K562 (cell line): ENCODE measurements around the gene RUNX1.

Experiments used
- CEBPB ChIP-seq: fragments of 450-650 bp; IDR thresholded peaks from 2 replicates; pipeline ENCODE4 v1.6.1; 2016; ENCODE audit warnings: missing genetic modification characterization, missing compliant biosample characterization
- GABPA ChIP-seq: fragments of 200-800 bp; sonication (Bioruptor generic); conservative IDR thresholded peaks from 2 replicates; pipeline ENCODE4 v1.6.1; 2016; ENCODE audit warnings: low read depth, missing genetic modification characterization, missing compliant biosample characterization
- MCM7 ChIP-seq, 2 experiments: fragments of 450-650 bp; IDR thresholded peaks; 2 replicates each; pipeline ENCODE4 v1.6.1; 2016 to 2018
- NFXL1 ChIP-seq: fragments of 450-650 bp; formaldehyde crosslinking; IDR thresholded peaks from 2 replicates; pipeline ENCODE4 v1.4.0; 2021; ENCODE audit warnings: mild to moderate bottlenecking
- RFX5 ChIP-seq: IDR thresholded peaks from 2 replicates; pipeline ENCODE4 v1.6.1; 2011; ENCODE audit warnings: low read depth, mild to moderate bottlenecking, improper control_type of control experiment, low read length
- THRA ChIP-seq: fragments of 450-650 bp; IDR thresholded peaks from 2 replicates; pipeline ENCODE4 v1.6.1; 2017; ENCODE audit warnings: mild to moderate bottlenecking, moderate library complexity
- TRIM28 ChIP-seq: fragments of 450-650 bp; IDR thresholded peaks from 2 replicates; pipeline ENCODE4 v1.6.1; 2017
- YY1 ChIP-seq, 3 experiments: IDR thresholded peaks; 2 replicates each; pipeline ENCODE4 v1.6.1; 2011; ENCODE audit warnings: low read length in 2 of 3, mild to moderate bottlenecking in 2 of 3, moderate library complexity in 2 of 3, borderline replicate concordance in 1 of 3, control low read depth in 1 of 3, low read depth in 1 of 3; ENCODE audit not compliant: insufficient read depth in 3 of 3, insufficient replicate concordance in 2 of 3, control insufficient read depth in 1 of 3, insufficient read length in 1 of 3; ENCODE audit errors: extremely low read depth in 1 of 3
- ZFX ChIP-seq: sonication (generic); formaldehyde crosslinking; IDR thresholded peaks from 2 replicates; pipeline ENCODE4 v1.8.0; 2022; ENCODE audit warnings: mild to moderate bottlenecking, missing genetic modification reagents, moderate library complexity
- ZNF217 ChIP-seq: sonication (generic); formaldehyde crosslinking; IDR thresholded peaks from 2 replicates; pipeline ENCODE4 v1.8.0; 2022; ENCODE audit warnings: mild to moderate bottlenecking, missing genetic modification reagents
- ZNF75A ChIP-seq: fragments of 450-650 bp; formaldehyde crosslinking; IDR thresholded peaks from 2 replicates; pipeline ENCODE4 v1.4.0; 2020; ENCODE audit warnings: mild to moderate bottlenecking
- ZNF785 ChIP-seq: fragments of 250-450 bp; sonication (Bioruptor Pico); IDR thresholded peaks from 2 replicates; pipeline ENCODE4 v1.4.0; 2020; ENCODE audit warnings: mild to moderate bottlenecking

DNA sequence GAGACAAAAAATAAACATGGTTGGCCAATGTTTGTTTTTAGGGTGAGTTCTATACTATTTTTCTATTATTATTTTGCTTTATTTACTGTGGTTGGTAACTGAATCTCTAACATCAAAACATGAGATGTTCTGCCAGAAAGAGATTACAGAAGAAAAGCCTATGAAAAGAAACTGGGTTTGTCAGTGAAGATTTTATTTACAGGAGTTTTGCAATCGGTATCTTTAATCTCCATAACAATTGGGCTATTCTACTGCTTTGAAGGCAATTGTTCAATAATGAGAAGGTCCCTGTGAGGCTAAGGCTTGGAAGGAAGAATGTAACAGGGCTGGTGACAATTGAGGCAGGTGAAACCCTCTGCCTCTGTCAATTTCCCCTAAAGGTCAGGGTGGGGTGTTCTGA is 224.8 kb downstream of the RUNX1 start:
- TF ChIP-seq RFX5 (no peak), GABPA (tag) (no peak), NFXL1 (no peak), THRA (no peak), MCM7 (IDR thresholded peaks at IDR 0.05) (no peak), ZNF75A (CRISPR knock-in tag) (no peak), CEBPB (tag) (no peak), ZNF217 (CRISPR knock-in tag) (no peak), ZNF785 (CRISPR knock-in tag) (no peak), TRIM28 (no peak), ZFX (no peak), YY1 (IDR thresholded peaks at IDR 0.05; ENCODE audit: borderline replicate concordance in 1 of 3, control insufficient read depth in 1 of 3, extremely low read depth in 1 of 3, insufficient read depth in 3 of 3, insufficient read length in 1 of 3, insufficient replicate concordance in 2 of 3, low read depth in 1 of 3, low read length in 2 of 3) (no peak)
